ENCODE measurements around the gene UBE3C.
"Not testable (repeated sequence)": the region's sequence is repeated elsewhere in the genome, so short reads cannot be mapped to it uniquely, and the experiment has no call there.

Gene UBE3C

GRCh38 chr7:157276731-157277562 lies 138.2 kb downstream of the UBE3C start:
- H3K36me3 ChIP-seq (replicated peaks): peaks cover 3% of the 10 kb centered on the region
- H3K27ac ChIP-seq: peak overlapping the region; percentile 54
- TF ChIP-seq CTCF (IDR thresholded peaks at IDR 0.05; ENCODE audit: low read depth, low read length, missing control alignments): no peak
- no peak overlapping the region for H3K4me3 ChIP-seq (ENCODE audit: low read depth, low read length)
- no peaks in the 10 kb centered on the region for H3K27me3 ChIP-seq (replicated peaks)
- in situ Hi-C loops (cut with HindIII; ENCODE audit: low pct_ligation_motif_present, low sequenced_read_pairs): no loop called here
- DNase-seq: peak; percentile 53

GRCh38 chr7:157277568-157277967 lies 138.8 kb downstream of the UBE3C start:
- DNase-seq; H3K4me3 ChIP-seq (ENCODE audit: low read depth, low read length); in situ Hi-C loops (cut with HindIII; ENCODE audit: low pct_ligation_motif_present, low sequenced_read_pairs); H3K27me3 ChIP-seq (replicated peaks); H3K36me3 ChIP-seq (replicated peaks); H3K27ac ChIP-seq: not testable (repeated sequence)

- no peak for DNase-seq
- in situ Hi-C loops (cut with HindIII; ENCODE audit: low pct_ligation_motif_present, low sequenced_read_pairs): no loop called here
- Histone ChIP-seq H3K4me3 (ENCODE audit: low read depth, low read length) (no peak overlapping the region), H3K36me3 (replicated peaks) (no peaks in the 10 kb centered on the region), H3K27me3 (replicated peaks) (no peaks in the 10 kb centered on the region), H3K27ac (no peak overlapping the region)
- no peak for TF ChIP-seq CTCF (IDR thresholded peaks at IDR 0.05; ENCODE audit: low read depth, low read length, missing control alignments)
Measured at GRCh38 chr7:157278167-157278790, 139.6 kb downstream of the UBE3C start.

GRCh38 chr7:157278791-157279724 lies 140.3 kb downstream of the UBE3C start:
- in situ Hi-C loops (cut with HindIII; ENCODE audit: low pct_ligation_motif_present, low sequenced_read_pairs): no loop called here
- peak overlapping the region; percentile 43 for H3K4me3 ChIP-seq (ENCODE audit: low read depth, low read length)
- no peaks in the 10 kb centered on the region for H3K27me3 ChIP-seq (replicated peaks)
- H3K27ac ChIP-seq: peak overlapping the region; percentile 10
- DNase-seq: no peak
- no peak for TF ChIP-seq CTCF (IDR thresholded peaks at IDR 0.05; ENCODE audit: low read depth, low read length, missing control alignments)
- H3K36me3 ChIP-seq (replicated peaks): no peaks in the 10 kb centered on the region

GRCh38 chr7:157279741-157280215 lies 141.1 kb downstream of the UBE3C start:
- in situ Hi-C loops (cut with HindIII; ENCODE audit: low pct_ligation_motif_present, low sequenced_read_pairs): no loop called here

More at GRCh38 chr7:157279741-157280215, 141.1 kb downstream of the UBE3C start:
- peak overlapping the region; percentile 10 for H3K27ac ChIP-seq
- DNase-seq: no peak
- peak overlapping the region; percentile 43 for H3K4me3 ChIP-seq (ENCODE audit: low read depth, low read length)
- no peaks in the 10 kb centered on the region for H3K27me3 ChIP-seq (replicated peaks)
- no peaks in the 10 kb centered on the region for H3K36me3 ChIP-seq (replicated peaks)
- no peak for TF ChIP-seq CTCF (IDR thresholded peaks at IDR 0.05; ENCODE audit: low read depth, low read length, missing control alignments)
